GM23248 (cell line): ENCODE measurements around the gene NRP1.

Experiments
- EZH2 ChIP-seq: fragments of 200-600 bp; sonication (generic); IDR thresholded peaks from 2 replicates; pipeline ENCODE4 v1.6.1; 2018; ENCODE audit warnings: antibody characterized with exemption, mild to moderate bottlenecking; ENCODE audit not compliant: insufficient read depth, poor library complexity, severe bottlenecking
- EZH2phosphoT487 ChIP-seq: fragments of 200-600 bp; sonication (generic); IDR thresholded peaks from 2 replicates; pipeline ENCODE4 v1.6.1; 2018; ENCODE audit warnings: antibody characterized with exemption, moderate library complexity, mild to moderate bottlenecking, low read depth; ENCODE audit not compliant: insufficient read depth

DNA sequence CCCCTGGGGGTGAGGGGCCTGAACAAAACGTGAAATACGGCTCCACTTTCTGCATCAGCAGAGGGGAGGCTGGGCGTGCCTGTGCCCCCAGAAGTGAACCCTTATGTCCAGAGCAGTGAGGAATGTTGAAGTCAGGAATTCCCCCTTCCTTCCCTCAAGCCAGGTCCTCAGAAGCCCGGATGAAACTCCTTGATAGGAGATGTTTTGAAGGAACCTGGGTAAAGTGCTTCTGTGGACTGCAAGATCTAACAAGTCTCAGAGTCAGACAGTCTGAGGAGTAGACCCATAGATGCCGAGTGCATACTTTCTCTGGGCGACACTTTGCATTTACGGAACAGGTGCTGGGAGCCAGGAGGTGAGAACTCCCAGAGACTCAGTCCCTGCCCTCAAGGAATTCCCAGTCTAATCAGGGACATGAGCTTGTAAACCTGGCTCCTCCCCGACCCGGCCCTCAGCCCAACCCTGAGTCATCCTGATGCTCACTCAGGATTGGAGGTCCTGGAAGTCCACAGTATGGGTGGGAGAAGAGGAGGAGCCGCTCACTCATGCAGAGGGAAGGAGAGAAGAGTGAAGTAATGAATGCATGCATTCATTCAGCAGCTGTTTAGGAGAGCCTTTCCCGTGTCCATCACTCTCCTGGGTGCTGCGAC is 197.0 kb downstream of the NRP1 start:
- TF ChIP-seq EZH2phosphoT487 (no peak), EZH2 (no peak)
